ENCODE measurements around the gene ISY1.

The ISY1 gene

DNA sequence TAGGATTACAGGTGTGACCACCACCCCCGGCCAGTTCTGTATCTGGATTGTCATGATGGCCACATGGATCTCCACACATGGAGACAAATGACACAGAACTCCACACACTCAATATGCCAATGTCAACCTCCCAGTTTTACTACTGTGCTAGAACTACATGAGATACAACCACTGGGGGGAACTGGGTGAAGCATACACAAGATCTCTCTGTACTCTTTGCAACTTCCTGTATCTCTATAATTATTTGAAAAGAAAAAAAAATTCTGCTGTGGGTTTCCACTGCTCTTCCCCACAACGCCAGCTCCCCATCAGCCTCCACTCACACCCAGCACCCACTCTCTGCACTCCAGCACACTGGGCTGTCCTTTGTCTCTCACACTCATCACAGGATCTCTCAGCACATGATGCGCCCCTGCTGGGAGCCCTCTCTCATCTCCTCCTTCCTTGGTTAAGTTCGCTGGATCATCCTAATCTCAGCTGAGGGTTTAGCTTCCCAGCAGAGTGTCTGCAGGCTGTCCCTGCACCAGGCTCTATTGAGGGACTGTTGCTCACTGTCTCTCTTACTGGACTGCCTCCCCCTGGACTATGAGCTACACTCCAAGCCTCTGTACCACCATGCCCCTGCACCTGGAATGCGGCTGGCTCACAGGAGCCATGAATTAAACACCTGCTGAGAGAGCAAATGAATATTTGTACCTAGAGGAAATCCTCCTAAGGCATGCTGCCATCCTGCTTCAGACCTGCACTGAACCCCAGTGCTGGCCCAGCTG lies 28.6 kb downstream of the ISY1 start:
- H3K9me3 Mint-ChIP-seq (ENCODE audit: low read depth), result no peaks in the 10 kb centered on the region
- peaks cover 8% of the 10 kb centered on the region for H3K36me3 Mint-ChIP-seq
- no peaks in the 10 kb centered on the region for H3K27me3 Mint-ChIP-seq
- H3K27ac Mint-ChIP-seq, result peak overlapping the region; percentile 83
- H3K4me1 Mint-ChIP-seq (ENCODE audit: low read depth), result peaks cover 20% of the 10 kb centered on the region
- no peak overlapping the region for H3K4me3 Mint-ChIP-seq

DNA sequence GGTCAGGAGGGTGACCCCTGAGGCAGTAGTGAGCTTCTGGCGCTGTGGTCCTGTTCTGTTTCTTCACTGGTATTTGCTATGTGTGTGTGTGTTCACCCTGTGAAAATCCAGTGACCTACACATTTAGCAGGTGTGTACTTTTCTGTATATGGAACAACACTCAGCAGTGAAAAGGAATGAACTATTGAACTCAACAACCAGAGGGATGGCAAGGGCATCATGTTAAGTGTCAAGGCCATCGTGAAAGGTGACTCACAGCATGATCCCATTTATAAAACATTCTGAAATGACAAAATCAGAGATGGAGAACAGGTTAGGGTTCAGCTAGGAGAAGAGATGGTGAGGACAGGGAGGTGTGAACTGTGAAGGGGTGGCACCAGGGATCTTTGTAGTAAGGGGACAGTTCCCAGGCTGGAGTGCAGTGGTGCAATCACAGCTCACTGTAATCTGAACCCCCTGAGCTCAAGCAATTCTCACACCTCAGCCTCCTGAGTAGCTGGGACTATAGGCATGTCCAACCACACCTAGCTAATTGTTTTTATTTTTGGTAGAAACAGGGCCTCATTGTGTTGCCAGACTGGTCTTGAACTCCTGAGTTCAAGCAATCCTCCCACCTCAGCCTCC lies 29.3 kb downstream of the ISY1 start:
- Mint-ChIP-seq H3K27ac (peak overlapping the region; percentile 83), H3K36me3 (peaks cover 8% of the 10 kb centered on the region), H3K9me3 (ENCODE audit: low read depth) (no peaks in the 10 kb centered on the region), H3K27me3 (no peaks in the 10 kb centered on the region), H3K4me3 (no peak overlapping the region), H3K4me1 (ENCODE audit: low read depth) (peaks cover 23% of the 10 kb centered on the region)

DNA sequence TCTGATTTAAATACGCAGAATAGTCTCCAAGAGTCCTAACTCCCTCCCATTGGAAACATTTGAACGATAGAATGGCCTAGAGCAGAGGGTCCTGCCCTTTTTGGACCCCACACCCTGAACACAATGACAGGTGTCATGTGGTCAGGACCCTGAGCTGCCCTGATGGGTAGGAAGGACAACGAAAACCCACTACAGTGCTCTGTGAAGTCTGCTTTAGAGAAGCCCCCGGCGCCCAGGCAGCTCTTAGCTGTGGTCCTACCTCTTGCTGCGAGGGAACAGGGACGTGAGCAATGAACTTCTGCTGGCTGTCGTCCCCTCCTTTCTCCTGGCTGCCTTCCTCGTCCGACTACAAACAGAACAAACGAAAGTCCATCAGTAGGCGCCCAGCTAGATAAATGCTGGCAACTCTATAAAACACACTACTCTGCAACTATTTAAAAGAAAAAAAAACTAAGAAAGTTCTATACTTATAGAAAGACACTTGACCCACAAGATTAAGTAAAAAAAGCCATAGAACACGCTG lies 30.5 kb downstream of the ISY1 start:
- no peak overlapping the region for H3K4me3 Mint-ChIP-seq
- H3K9me3 Mint-ChIP-seq (ENCODE audit: low read depth), result no peaks in the 10 kb centered on the region
- H3K4me1 Mint-ChIP-seq (ENCODE audit: low read depth), result peaks cover 23% of the 10 kb centered on the region
- peaks cover 8% of the 10 kb centered on the region for H3K36me3 Mint-ChIP-seq
- no peak overlapping the region for H3K27ac Mint-ChIP-seq
- H3K27me3 Mint-ChIP-seq, result no peaks in the 10 kb centered on the region

DNA sequence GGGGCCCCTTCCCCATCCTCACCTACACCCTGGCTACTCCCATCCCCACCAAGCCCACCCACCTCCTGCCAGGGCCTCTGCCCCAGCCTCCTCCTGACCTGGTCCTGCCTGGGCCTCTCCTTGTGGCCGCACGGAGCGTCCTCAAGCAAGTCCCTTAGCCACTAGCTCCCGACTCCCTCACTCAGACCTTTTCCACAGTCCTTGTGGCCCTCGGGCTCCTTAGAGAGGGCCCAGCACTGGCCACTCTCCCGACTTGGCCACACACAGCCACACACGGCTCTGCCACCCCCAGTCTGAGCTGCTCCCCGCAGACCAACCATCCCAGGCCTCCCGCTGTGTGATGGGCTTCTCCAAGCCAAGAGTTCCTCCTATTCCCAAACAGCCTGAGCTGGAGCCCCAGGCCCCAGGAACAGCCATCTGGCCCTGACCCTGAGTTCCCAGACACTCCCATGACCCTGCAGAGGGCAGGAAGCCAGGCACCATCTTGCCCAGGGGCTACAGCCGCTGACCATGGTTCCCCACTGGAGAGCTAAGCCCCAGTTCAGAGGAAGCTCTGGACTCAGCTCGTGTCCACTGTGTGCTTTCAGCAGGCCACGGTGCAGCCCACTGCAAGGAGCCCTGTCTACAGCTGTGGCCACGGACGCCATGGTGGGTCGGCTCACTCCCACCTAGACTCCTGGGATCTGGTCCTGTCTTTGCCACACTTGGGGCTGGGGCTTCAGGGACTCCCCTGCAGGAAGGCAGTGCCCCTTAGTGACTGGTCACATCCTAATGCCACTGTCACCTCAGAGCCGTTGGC lies 32.3 kb downstream of the ISY1 start:
- H3K4me3 Mint-ChIP-seq, result no peak overlapping the region
- no peaks in the 10 kb centered on the region for H3K9me3 Mint-ChIP-seq (ENCODE audit: low read depth)
- H3K27ac Mint-ChIP-seq, result peak overlapping the region; percentile 6
- H3K36me3 Mint-ChIP-seq, result peaks cover 2% of the 10 kb centered on the region
- H3K27me3 Mint-ChIP-seq, result no peaks in the 10 kb centered on the region
- peaks cover 22% of the 10 kb centered on the region for H3K4me1 Mint-ChIP-seq (ENCODE audit: low read depth)

DNA sequence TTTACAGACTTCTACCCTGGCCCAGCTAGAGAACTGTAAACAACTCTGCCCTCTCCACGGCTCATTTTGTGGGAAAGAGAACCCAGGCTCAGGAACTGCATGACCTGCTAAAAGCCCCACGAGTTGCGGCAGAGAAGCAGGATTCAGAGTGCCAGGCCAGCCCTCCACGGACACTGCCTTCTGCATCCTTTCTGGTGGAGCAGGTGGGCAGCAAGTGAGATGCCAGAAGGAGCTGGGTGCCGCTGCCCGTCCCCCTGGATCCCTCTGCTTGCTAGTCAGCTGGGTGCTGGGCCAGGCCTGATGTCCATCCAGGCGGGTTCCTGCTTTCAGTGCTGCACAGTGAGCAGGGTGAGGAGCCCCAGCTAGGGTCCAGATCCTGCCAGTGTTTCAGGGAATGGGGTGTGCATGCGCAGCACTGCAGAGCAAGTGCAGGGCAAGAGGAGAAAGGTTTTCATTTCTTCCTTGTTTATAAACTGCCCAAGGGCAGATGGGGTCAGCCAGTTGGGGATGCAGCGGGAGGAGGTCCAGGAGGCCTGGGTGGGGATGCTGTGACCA lies 34.1 kb downstream of the ISY1 start:
- Mint-ChIP-seq H3K4me1 (ENCODE audit: low read depth) (peaks cover 20% of the 10 kb centered on the region), H3K4me3 (no peak overlapping the region), H3K36me3 (peaks cover 2% of the 10 kb centered on the region), H3K27ac (no peak overlapping the region), H3K27me3 (no peaks in the 10 kb centered on the region), H3K9me3 (ENCODE audit: low read depth) (no peaks in the 10 kb centered on the region)

DNA sequence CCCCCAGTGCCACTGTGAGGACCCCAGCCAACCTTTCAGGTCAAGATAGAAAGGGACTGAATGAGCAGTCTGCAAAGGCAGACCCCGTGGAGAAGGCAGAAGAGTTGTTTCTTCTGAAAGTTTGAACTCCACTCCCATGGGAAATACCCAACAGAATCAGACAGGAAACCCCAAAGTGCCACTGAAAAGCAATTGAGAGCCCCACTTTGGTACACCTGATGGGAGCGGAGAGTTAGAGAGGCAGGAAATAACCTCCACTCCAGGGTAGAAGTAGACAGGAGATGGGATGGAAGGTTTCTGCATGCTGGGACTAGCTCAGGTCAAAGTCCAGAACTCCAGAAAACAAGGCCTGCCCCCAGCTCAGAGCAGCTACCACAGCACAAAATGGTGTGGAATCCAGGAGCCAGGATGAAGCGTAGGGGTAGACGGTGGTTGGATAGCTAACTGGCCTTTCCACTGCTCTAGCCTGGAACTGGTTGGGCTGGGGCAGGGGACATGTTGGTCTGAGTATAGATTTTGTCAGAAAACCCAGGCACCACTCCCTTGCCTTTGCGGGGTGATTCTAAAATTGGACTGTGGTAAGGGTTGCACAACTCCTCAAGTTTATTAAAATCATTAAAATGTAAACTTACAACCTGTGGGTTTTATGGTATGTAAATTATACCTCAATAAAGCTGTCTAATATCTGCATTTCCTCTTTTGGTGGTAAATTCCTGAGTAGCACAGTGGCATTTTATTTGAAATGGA lies 37.4 kb downstream of the ISY1 start:
- Mint-ChIP-seq H3K27ac (peak overlapping the region; percentile 72), H3K27me3 (no peaks in the 10 kb centered on the region), H3K9me3 (ENCODE audit: low read depth) (no peaks in the 10 kb centered on the region), H3K4me1 (ENCODE audit: low read depth) (peaks cover 21% of the 10 kb centered on the region), H3K4me3 (peak overlapping the region; percentile 46), H3K36me3 (peaks cover 8% of the 10 kb centered on the region)

DNA sequence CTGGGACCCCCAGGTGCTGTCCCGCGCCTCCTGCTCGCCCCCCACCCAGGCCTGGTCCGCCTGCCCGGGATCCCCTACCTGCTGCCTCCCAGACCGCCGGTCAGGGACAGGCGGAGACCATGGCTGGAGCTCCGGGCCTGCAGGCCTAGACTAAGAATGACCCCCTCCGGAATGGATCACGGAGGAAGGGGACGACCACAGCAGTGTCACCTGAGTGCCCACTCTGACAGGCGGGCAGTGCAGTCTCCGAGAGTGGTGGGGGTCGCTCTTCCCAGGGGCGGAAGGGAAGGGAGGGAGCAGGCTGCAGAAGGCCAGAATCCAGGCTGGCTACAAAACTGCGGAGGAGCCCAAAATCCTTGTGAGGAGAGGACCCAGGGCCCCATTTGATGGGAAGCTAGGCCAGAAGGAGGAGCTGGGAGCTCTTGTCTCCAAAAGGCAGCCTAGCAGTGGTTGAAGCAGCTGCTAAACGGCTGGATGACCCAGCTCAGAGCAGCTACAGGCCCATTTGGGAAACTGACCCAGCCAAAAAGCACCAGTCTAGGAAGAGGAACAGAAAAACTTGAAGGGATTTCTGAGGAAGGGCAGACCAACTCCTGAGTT lies 38.4 kb downstream of the ISY1 start:
- Mint-ChIP-seq H3K36me3 (peaks cover 12% of the 10 kb centered on the region), H3K4me3 (peak overlapping the region; percentile 65), H3K27me3 (no peaks in the 10 kb centered on the region), H3K9me3 (ENCODE audit: low read depth) (no peaks in the 10 kb centered on the region), H3K4me1 (ENCODE audit: low read depth) (peaks cover 30% of the 10 kb centered on the region), H3K27ac (peak overlapping the region; percentile 72)

DNA sequence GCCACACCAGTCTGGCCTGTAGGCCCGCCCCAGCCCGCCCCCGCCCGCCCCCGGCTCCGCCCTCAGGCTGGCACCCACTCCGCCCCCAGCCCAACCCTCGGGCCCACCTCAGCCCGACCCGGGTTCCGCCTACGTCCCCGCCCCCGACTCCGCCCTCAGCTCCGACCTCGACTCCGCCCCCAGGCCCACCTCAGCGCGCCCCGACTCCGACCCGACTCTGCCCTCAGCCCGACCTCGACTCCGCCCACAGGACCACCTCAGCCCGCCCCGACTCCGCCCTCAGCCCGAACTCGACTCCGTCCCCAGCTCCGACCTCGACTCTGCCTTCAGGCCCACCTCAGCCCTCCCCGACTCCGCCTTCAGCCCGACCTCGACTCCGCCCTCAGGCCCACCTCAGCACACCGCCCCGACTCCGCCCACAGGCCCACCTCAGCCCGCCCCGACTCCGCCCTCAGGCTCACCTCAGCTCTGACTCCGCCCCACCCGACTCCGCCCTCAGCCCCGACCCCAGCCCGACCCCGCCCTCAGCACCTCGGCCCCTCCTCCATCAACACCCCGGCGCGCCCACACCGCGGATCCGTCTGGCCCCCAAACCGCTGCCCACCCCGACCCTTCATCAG lies 39.0 kb downstream of the ISY1 start, which contains the start of gene RAB43:
RAB43 (minus strand) TSS at position 13 of the 620 bp plus-strand sequence. CDS start 315 bp downstream, outside the sequence.
- Mint-ChIP-seq H3K36me3 (peaks cover 12% of the 10 kb centered on the region), H3K9me3 (ENCODE audit: low read depth) (no peaks in the 10 kb centered on the region), H3K4me3 (peak within 1 kb of the TSS; percentile 96), H3K4me1 (ENCODE audit: low read depth) (peaks cover 33% of the 10 kb centered on the region), H3K27me3 (no peaks in the 10 kb centered on the region), H3K27ac (peak within 1 kb of the TSS; percentile 100)

DNA sequence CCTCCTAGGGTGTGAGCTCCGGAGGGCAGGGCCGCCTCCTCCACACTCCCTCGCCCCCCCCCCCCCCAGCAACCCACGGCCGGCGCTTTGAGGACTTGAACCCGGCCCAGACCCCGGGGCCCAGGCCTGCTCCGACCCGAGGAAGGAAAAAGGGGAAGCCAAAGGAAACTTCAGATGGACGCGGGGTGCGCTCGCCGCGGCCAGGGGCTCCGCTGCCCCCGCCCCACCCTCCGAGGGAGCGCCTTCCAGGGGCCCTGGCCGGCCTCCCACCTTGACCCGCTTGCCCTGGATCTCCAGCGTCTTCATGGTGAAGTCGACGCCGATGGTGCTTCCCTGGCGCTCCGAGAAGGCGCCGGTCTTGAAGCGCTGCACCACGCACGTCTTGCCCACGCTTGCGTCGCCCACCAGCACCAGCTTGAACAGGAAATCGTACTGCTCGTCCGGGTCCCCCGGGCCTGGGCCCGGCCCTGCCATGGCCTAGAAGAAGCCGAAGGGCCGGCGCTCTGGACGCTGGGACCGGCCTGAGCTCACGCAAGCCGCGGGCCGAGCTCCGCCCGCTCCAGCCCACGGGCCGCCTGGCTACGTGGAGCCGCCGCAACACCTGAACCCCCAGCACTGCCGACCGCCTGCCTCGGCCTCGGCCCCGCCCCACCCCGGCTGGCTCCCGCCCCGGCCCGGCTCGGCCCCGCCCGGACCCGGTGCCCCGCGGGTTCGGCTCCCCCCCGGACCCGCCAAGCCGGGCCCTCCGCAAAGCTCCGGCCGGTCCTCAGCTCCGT lies 39.7 kb downstream of the ISY1 start:
- H3K9me3 Mint-ChIP-seq (ENCODE audit: low read depth), result no peaks in the 10 kb centered on the region
- H3K27ac Mint-ChIP-seq, result peak overlapping the region; percentile 100
- H3K36me3 Mint-ChIP-seq, result peaks cover 12% of the 10 kb centered on the region
- H3K4me3 Mint-ChIP-seq, result peak overlapping the region; percentile 96
- H3K27me3 Mint-ChIP-seq, result no peaks in the 10 kb centered on the region
- peaks cover 39% of the 10 kb centered on the region for H3K4me1 Mint-ChIP-seq (ENCODE audit: low read depth)

DNA sequence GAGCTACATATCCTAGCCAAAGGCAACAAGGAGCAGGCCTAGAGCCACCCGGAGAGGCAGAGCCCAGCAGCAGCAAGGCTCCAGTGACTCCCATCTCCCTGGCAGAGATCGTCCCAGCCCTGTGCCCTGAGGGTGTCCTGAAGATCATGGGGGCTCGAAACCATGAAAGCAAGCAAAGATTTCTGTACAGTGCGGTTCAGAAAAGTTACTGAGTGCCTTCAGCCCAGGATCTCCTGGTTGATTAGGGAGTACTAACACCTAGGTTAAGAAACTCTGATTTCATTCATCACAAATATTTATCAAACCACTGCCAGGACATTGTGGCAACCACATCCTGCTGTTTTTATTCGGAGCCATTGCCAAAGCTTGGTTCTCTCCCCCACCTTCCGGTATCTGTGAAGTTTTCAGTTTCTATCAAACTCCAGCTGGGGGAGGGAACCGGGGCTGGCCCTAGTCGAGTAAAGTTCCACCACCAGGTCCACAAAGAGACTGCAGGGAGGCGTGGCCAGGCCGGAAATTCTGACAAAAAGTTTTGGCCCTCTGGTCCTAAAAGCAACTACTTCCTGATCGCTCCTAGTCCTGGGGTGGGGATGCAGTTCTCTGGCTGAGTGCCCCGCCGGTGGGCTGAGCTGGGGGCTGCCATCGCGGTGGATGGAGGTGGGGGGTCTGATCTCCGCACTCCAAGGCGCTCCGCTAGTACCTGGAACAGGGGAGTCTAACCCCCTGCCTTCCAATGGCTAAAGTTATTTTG lies 40.4 kb downstream of the ISY1 start:
- Mint-ChIP-seq H3K4me3 (peak overlapping the region; percentile 96), H3K27ac (peak overlapping the region; percentile 100), H3K9me3 (ENCODE audit: low read depth) (no peaks in the 10 kb centered on the region), H3K27me3 (no peaks in the 10 kb centered on the region), H3K4me1 (ENCODE audit: low read depth) (peaks cover 45% of the 10 kb centered on the region), H3K36me3 (peaks cover 12% of the 10 kb centered on the region)

DNA sequence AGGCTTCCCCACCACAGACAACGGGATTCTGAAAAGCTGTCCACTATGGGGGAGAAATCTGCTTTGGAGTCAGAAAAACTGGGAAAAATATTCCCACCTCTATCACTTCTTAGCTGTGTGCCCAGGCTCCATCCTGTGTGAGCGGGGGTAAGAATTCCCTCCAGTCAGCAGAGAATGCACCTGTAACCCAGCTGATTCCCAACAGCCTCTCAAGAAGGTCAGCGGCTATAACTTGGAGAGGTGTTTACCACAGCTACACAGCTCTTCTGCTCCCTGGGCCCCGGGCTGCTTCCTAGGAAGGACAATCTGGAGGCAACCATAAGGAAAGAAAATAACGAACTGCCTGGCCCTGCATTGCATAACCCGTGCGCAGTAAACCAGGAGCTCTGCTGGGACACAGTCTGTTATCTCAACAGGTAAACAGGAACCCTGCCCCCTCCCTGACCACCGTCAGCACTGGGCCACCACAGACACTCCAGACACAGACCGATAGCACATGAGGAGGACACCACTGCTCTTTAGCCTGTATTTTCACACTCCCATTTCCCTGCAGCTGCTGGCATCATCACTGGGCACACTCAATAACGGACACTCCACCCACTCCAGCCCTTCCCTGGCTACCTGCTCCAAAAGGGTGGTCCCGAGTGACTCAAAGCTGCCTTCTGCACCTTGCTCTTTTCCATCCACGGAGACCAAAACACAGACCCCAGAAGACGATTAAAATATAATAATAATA lies 41.3 kb downstream of the ISY1 start:
- no peaks in the 10 kb centered on the region for H3K9me3 Mint-ChIP-seq (ENCODE audit: low read depth)
- peaks cover 52% of the 10 kb centered on the region for H3K4me1 Mint-ChIP-seq (ENCODE audit: low read depth)
- peaks cover 12% of the 10 kb centered on the region for H3K36me3 Mint-ChIP-seq
- H3K27me3 Mint-ChIP-seq, result no peaks in the 10 kb centered on the region
- peak overlapping the region; percentile 96 for H3K4me3 Mint-ChIP-seq
- H3K27ac Mint-ChIP-seq, result peak overlapping the region; percentile 100

DNA sequence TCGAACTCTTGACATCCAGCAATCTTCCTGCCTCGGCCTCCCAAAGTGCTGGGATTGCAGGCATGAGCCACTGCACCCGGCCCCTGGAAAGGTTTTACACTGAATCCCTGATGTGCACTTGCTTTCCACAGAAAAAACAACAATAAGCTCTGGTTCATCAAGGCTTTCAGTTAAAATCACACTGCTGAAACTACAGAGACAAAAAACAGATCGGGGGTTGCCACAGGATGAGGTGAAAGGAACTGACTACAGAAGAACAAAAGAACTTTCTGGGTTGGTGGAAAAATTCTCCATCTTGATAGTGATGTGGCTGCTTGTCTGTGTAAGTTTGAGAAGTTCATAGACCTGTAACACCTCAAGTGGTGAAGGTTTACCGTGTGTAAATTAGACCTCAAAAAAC lies 42.1 kb downstream of the ISY1 start:
- Mint-ChIP-seq H3K4me1 (ENCODE audit: low read depth) (peaks cover 60% of the 10 kb centered on the region), H3K36me3 (peaks cover 12% of the 10 kb centered on the region), H3K4me3 (peak overlapping the region; percentile 96)

More for the DNA sequence above, 42.1 kb downstream of the ISY1 start:
- Mint-ChIP-seq H3K27me3 (no peaks in the 10 kb centered on the region), H3K27ac (peak overlapping the region; percentile 100), H3K9me3 (ENCODE audit: low read depth) (no peaks in the 10 kb centered on the region)

Measured in activated naive CD8-positive, alpha-beta T cell (primary cell).